GM23338 (cell line): ENCODE results near the gene USH1G. TPM values are rescaled to one million over a fixed set of nuclear protein-coding genes. Genes with fewer than 3 reads are reported as not detected.

Experiments
- ATAC-seq: fragments of 200-7000 bp; cut with Tn5 transposase; 3 replicates; pipeline ENCODE4 v1.9.1; 2020
- DNase-seq: peaks from one replicate; pipeline ENCODE4 v3.0.0-alpha.2; 2015; ENCODE audit warnings: low spot score
- H2AFZ ChIP-seq: fragments of 200-600 bp; sonication (generic); 2 replicates; pipeline ENCODE4 v1.8.0; 2016; ENCODE audit warnings: antibody characterized with exemption, mild to moderate bottlenecking, moderate library complexity
- H3F3A ChIP-seq: fragments of 200-600 bp; sonication (generic); replicated peaks from 2 replicates; pipeline ENCODE4 v1.8.0; 2017; ENCODE audit warnings: antibody characterized with exemption, mixed run types, low read depth
- H3K27ac ChIP-seq: fragments of 200-600 bp; sonication (generic); 2 replicates; pipeline ENCODE4 v1.6.1; 2016; ENCODE audit warnings: low read depth
- H3K27me3 ChIP-seq: fragments of 200-600 bp; sonication (generic); 2 replicates; pipeline ENCODE4 v1.8.0; 2016; ENCODE audit warnings: mild to moderate bottlenecking, mixed run types, moderate library complexity; ENCODE audit not compliant: insufficient read depth
- H3K36me3 ChIP-seq: fragments of 200-600 bp; sonication (generic); 2 replicates; pipeline ENCODE4 v1.8.0; 2016; ENCODE audit warnings: mild to moderate bottlenecking; ENCODE audit not compliant: insufficient read depth
- H3K4me1 ChIP-seq: fragments of 200-600 bp; sonication (generic); 2 replicates; pipeline ENCODE4 v1.8.0; 2016; ENCODE audit warnings: mild to moderate bottlenecking, moderate library complexity; ENCODE audit not compliant: insufficient read depth
- H3K4me2 ChIP-seq: fragments of 200-600 bp; sonication (generic); 2 replicates; pipeline ENCODE4 v1.7.1; 2017; ENCODE audit warnings: mixed run types
- H3K4me3 ChIP-seq: fragments of 200-600 bp; sonication (generic); 2 replicates; pipeline ENCODE4 v1.6.1; 2016; ENCODE audit warnings: mixed run types
- H3K79me2 ChIP-seq: fragments of 200-600 bp; sonication (generic); replicated peaks from 2 replicates; pipeline ENCODE4 v1.8.0; 2017; ENCODE audit warnings: mild to moderate bottlenecking; ENCODE audit not compliant: insufficient read depth
- H3K9me2 ChIP-seq: fragments of 200-600 bp; sonication (generic); 2 replicates; pipeline ENCODE4 v1.8.0; 2017; ENCODE audit not compliant: insufficient read depth
- H4K20me1 ChIP-seq: fragments of 200-600 bp; sonication (generic); replicated peaks from 2 replicates; pipeline ENCODE4 v1.8.0; 2017; ENCODE audit warnings: mild to moderate bottlenecking; ENCODE audit not compliant: insufficient read depth
- H3K27ac Mint-ChIP-seq: 2 replicates; pipeline ENCODE4 v1.8.0; 2020; ENCODE audit warnings: inconsistent platforms, mild to moderate bottlenecking, moderate library complexity, mixed read lengths
- H3K27me3 Mint-ChIP-seq: 3 replicates; pipeline ENCODE4 v1.8.0; 2022; ENCODE audit warnings: low read depth, mild to moderate bottlenecking, moderate library complexity, mixed read lengths, inconsistent platforms; ENCODE audit not compliant: insufficient read depth, poor library complexity
- H3K36me3 Mint-ChIP-seq: 3 replicates; pipeline ENCODE4 v1.8.0; 2021; ENCODE audit warnings: low read depth, mild to moderate bottlenecking, inconsistent platforms, moderate library complexity, mixed read lengths
- H3K4me1 Mint-ChIP-seq: 3 replicates; pipeline ENCODE4 v1.8.0; 2020; ENCODE audit warnings: mild to moderate bottlenecking, inconsistent platforms, mixed read lengths
- H3K4me3 Mint-ChIP-seq: 3 replicates; pipeline ENCODE4 v1.8.0; 2021; ENCODE audit warnings: moderate library complexity, mild to moderate bottlenecking, inconsistent platforms, mixed read lengths
- H3K9me3 Mint-ChIP-seq: 3 replicates; pipeline ENCODE4 v1.8.0; 2020; ENCODE audit warnings: moderate library complexity, mild to moderate bottlenecking, inconsistent platforms, mixed read lengths
- CREB1 ChIP-seq: fragments of 250-450 bp; sonication (Bioruptor Pico); IDR thresholded peaks from 2 replicates; pipeline ENCODE4 v1.5.0; 2020; ENCODE audit warnings: low read depth, mild to moderate bottlenecking, moderate library complexity
- ETS1 ChIP-seq: IDR thresholded peaks from 2 replicates; pipeline ENCODE4 v1.6.1; 2016; ENCODE audit warnings: antibody characterized with exemption
- EZH2 ChIP-seq: fragments of 200-600 bp; sonication (generic); IDR thresholded peaks from one replicate; pipeline ENCODE4 v1.8.0; 2017; ENCODE audit warnings: antibody characterized with exemption, mild to moderate bottlenecking, low read depth; ENCODE audit not compliant: unreplicated experiment
- EZH2phosphoT487 ChIP-seq: fragments of 200-600 bp; sonication (generic); IDR thresholded peaks from one replicate; pipeline ENCODE4 v1.8.1; 2018; ENCODE audit warnings: antibody characterized with exemption; ENCODE audit not compliant: unreplicated experiment
- JUNB ChIP-seq: IDR thresholded peaks from one replicate; pipeline ENCODE4 v1.6.1; 2016; ENCODE audit warnings: antibody characterized with exemption; ENCODE audit not compliant: unreplicated experiment
- NANOG ChIP-seq: IDR thresholded peaks from 2 replicates; pipeline ENCODE4 v1.6.1; 2016; ENCODE audit warnings: antibody characterized with exemption, borderline replicate concordance
- POLR2AphosphoS5 ChIP-seq: IDR thresholded peaks from 2 replicates; pipeline ENCODE4 v1.6.1; 2016; ENCODE audit warnings: antibody characterized with exemption, low read depth
- STAT1 ChIP-seq: IDR thresholded peaks from one replicate; pipeline ENCODE4 v1.6.1; 2016; ENCODE audit warnings: antibody characterized with exemption; ENCODE audit not compliant: unreplicated experiment
- ZNF114 ChIP-seq: fragments of 250-450 bp; sonication (Bioruptor Pico); IDR thresholded peaks from 2 replicates; pipeline ENCODE4 v1.5.0; 2020; ENCODE audit warnings: mild to moderate bottlenecking, moderate library complexity
- ZNF331 ChIP-seq: fragments of 250-450 bp; sonication (Bioruptor Pico); IDR thresholded peaks from 2 replicates; pipeline ENCODE4 v1.5.0; 2020; ENCODE audit warnings: low read depth, mild to moderate bottlenecking, moderate library complexity
- ZNF462 ChIP-seq: fragments of 250-450 bp; sonication (Bioruptor Pico); IDR thresholded peaks from 2 replicates; pipeline ENCODE4 v1.5.0; 2020; ENCODE audit warnings: mild to moderate bottlenecking, moderate library complexity
- polyA plus RNA-seq: library from polyadenylated mRNA; unstranded; fragments of >200 nt; fragmentation: Nextera tagmentation; extraction: Ambion mirVana; gene quantifications from 2 replicates; pipeline ENCODE4 v1.2.1, GENCODE V29; 2016
- total RNA-seq: library from RNA; depleted of rRNA; stranded (reverse); fragments of >200 nt; shearing (Covaris generic); gene quantifications from 2 replicates; pipeline ENCODE4 v1.2.3, GENCODE V29; 2014
- TF ChIP-seq, protein P1 (sequence below), 2 experiments: fragments of 200-600 bp in 1 of 2; sonication (generic) in 1 of 2; conservative IDR thresholded peaks; 2 replicates each; pipeline versions ENCODE4 v1.5.1 to v1.6.1; 2016 to 2017; ENCODE audit warnings: antibody characterized with exemption in 2 of 2, low read depth in 2 of 2, mild to moderate bottlenecking in 2 of 2, moderate library complexity in 1 of 2
- TF ChIP-seq, protein P2 (sequence below): IDR thresholded peaks from one replicate; pipeline ENCODE4 v1.6.1; 2018; ENCODE audit warnings: antibody characterized with exemption; ENCODE audit not compliant: unreplicated experiment

The USH1G gene
- total and polyA plus RNA-seq, 2 experiments from 2014 or later, result 0.34 to 1.7 TPM

DNA sequence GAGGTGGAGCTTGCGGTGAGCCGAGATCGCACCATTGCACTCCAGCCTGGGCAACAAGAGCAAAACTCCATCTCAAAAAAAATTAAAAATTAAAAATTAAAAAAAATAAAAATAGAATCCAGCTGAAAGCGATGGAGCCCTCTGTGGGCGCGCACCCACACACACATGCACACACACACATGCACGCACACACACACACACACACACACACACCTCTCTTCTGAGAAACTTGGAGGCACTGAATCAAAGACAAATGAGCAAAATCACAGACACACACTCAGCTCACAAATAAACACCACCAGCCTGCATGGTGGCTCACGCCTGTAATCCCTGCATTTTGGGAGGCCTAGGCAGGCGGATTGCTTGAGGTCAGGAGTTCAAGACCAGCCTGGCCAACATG is 20.0 kb downstream of the USH1G start:
- H3K79me2 ChIP-seq, result no peaks in the 10 kb centered on the region
- ATAC-seq (no peak), DNase-seq (no peak)
- no peaks in the 10 kb centered on the region for H3K36me3 ChIP-seq
- no peak overlapping the region for H3K4me2 ChIP-seq
- no peak overlapping the region for H3K4me3 ChIP-seq
- H3K9me2 ChIP-seq, result no peaks in the 10 kb centered on the region
- H2AFZ ChIP-seq, result no peak overlapping the region
- no peaks in the 10 kb centered on the region; the same call in 1 of the 2 replicates for H3K4me1 ChIP-seq
- TF ChIP-seq, protein P1, sequence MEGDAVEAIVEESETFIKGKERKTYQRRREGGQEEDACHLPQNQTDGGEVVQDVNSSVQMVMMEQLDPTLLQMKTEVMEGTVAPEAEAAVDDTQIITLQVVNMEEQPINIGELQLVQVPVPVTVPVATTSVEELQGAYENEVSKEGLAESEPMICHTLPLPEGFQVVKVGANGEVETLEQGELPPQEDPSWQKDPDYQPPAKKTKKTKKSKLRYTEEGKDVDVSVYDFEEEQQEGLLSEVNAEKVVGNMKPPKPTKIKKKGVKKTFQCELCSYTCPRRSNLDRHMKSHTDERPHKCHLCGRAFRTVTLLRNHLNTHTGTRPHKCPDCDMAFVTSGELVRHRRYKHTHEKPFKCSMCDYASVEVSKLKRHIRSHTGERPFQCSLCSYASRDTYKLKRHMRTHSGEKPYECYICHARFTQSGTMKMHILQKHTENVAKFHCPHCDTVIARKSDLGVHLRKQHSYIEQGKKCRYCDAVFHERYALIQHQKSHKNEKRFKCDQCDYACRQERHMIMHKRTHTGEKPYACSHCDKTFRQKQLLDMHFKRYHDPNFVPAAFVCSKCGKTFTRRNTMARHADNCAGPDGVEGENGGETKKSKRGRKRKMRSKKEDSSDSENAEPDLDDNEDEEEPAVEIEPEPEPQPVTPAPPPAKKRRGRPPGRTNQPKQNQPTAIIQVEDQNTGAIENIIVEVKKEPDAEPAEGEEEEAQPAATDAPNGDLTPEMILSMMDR (conservative IDR thresholded peaks at IDR 0.05; ENCODE audit: low read depth in 2 of 2), result no peak
- TF ChIP-seq NANOG (no peak), ETS1 (no peak), STAT1 (no peak), CREB1 (CRISPR knock-in tag) (no peak), JUNB (no peak), ZNF114 (CRISPR knock-in tag) (no peak), ZNF462 (CRISPR knock-in tag) (no peak), POLR2AphosphoS5 (no peak), EZH2phosphoT487 (no peak), EZH2 (no peak), ZNF331 (no peak)
- TF ChIP-seq, protein P2, sequence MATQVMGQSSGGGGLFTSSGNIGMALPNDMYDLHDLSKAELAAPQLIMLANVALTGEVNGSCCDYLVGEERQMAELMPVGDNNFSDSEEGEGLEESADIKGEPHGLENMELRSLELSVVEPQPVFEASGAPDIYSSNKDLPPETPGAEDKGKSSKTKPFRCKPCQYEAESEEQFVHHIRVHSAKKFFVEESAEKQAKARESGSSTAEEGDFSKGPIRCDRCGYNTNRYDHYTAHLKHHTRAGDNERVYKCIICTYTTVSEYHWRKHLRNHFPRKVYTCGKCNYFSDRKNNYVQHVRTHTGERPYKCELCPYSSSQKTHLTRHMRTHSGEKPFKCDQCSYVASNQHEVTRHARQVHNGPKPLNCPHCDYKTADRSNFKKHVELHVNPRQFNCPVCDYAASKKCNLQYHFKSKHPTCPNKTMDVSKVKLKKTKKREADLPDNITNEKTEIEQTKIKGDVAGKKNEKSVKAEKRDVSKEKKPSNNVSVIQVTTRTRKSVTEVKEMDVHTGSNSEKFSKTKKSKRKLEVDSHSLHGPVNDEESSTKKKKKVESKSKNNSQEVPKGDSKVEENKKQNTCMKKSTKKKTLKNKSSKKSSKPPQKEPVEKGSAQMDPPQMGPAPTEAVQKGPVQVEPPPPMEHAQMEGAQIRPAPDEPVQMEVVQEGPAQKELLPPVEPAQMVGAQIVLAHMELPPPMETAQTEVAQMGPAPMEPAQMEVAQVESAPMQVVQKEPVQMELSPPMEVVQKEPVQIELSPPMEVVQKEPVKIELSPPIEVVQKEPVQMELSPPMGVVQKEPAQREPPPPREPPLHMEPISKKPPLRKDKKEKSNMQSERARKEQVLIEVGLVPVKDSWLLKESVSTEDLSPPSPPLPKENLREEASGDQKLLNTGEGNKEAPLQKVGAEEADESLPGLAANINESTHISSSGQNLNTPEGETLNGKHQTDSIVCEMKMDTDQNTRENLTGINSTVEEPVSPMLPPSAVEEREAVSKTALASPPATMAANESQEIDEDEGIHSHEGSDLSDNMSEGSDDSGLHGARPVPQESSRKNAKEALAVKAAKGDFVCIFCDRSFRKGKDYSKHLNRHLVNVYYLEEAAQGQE, result no peak
- Mint-ChIP-seq H3K27me3 (peaks cover 8% of the 10 kb centered on the region), H3K4me1 (peaks cover 6% of the 10 kb centered on the region), H3K27ac (no peak overlapping the region), H3K36me3 (peaks cover 3% of the 10 kb centered on the region; the same call in 1 of the 3 replicates), H3K4me3 (no peak overlapping the region), H3K9me3 (peaks cover 5% of the 10 kb centered on the region; the same call in 2 of the 3 replicates)
- H3K27ac ChIP-seq, result no peak overlapping the region
- no peaks in the 10 kb centered on the region for H3F3A ChIP-seq
- no peaks in the 10 kb centered on the region for H3K27me3 ChIP-seq
- H4K20me1 ChIP-seq, result no peaks in the 10 kb centered on the region
